HG03521 (cell line): ENCODE data around the gene CBLN3.
"Not testable (repeated sequence)": the region's sequence is repeated elsewhere in the genome, so short reads cannot be mapped to it uniquely, and the experiment has no call there.

Experiments
- ATAC-seq: cut with Tn5 transposase; IDR thresholded peaks from one replicate; pipeline ENCODE4 v1.9.1; 2021; ENCODE audit warnings: mild to moderate bottlenecking, moderate library complexity; ENCODE audit not compliant: unreplicated experiment

Gene CBLN3

GRCh38 chr14:24406416-24406815, 23.1 kb downstream of the CBLN3 start:
- ATAC-seq: no peak

GRCh38 chr14:24404814-24405213, 24.7 kb downstream of the CBLN3 start:
- ATAC-seq: no peak

- no peak for ATAC-seq
These were observed 26.0 kb downstream of the CBLN3 start for GRCh38 chr14:24403294-24403998.

GRCh38 chr14:24401810-24402702, 27.4 kb downstream of the CBLN3 start:
- ATAC-seq: no peak

GRCh38 chr14:24399999-24400718, 29.3 kb downstream of the CBLN3 start:
- no peak for ATAC-seq

GRCh38 chr14:24399447-24399822, 30.0 kb downstream of the CBLN3 start:
- no peak for ATAC-seq

GRCh38 chr14:24398653-24399446, 30.6 kb downstream of the CBLN3 start, which contains the start of gene NYNRIN:
NYNRIN (plus strand) TSS chr14:24399003; CDS start chr14:24399247, 244 bp downstream.
- ATAC-seq: no peak

- ATAC-seq: no peak
These were observed 31.2 kb downstream of the CBLN3 start for GRCh38 chr14:24398293-24398652.

GRCh38 chr14:24397639-24398292, 31.7 kb downstream of the CBLN3 start:
- no peak for ATAC-seq

GRCh38 chr14:24395609-24396582, 33.6 kb downstream of the CBLN3 start:
- no peak for ATAC-seq

- ATAC-seq: no peak
These were observed 35.2 kb downstream of the CBLN3 start for GRCh38 chr14:24394275-24394674.

- no peak for ATAC-seq
These were observed 37.0 kb downstream of the CBLN3 start for GRCh38 chr14:24392325-24393091.

- ATAC-seq: no peak
These were observed 38.6 kb downstream of the CBLN3 start for GRCh38 chr14:24390701-24391468.

- no peak for ATAC-seq
These were observed 40.1 kb downstream of the CBLN3 start for GRCh38 chr14:24389226-24389848.

GRCh38 chr14:24388474-24389179, 40.8 kb downstream of the CBLN3 start:
- ATAC-seq: no peak

- ATAC-seq: not testable (repeated sequence)
These were observed 41.9 kb downstream of the CBLN3 start for GRCh38 chr14:24387579-24387978.

GRCh38 chr14:24387009-24387345, 42.5 kb downstream of the CBLN3 start:
- ATAC-seq: no peak
